GM04503 (cell line): Measurements from ENCODE around the gene UBE2Q2.
"Not testable (repeated sequence)": the region's sequence is repeated elsewhere in the genome, so short reads cannot be mapped to it uniquely, and the experiment has no call there.

Experiments
- DNase-seq: peaks from one replicate; pipeline ENCODE4 v3.0.0-alpha.2; 2012; ENCODE audit warnings: low read depth

Gene UBE2Q2

GRCh38 chr15:75823860-75824613 lies 19.2 kb upstream of the UBE2Q2 start:
- DNase-seq: no peak

- DNase-seq: no peak
Measured at GRCh38 chr15:75827691-75828090, 15.6 kb upstream of the UBE2Q2 start.

- DNase-seq: no peak
Measured at GRCh38 chr15:75828429-75828828, 14.8 kb upstream of the UBE2Q2 start.

- no peak for DNase-seq
Measured at GRCh38 chr15:75830910-75831805, 12.1 kb upstream of the UBE2Q2 start.

GRCh38 chr15:75831806-75832102 lies 11.5 kb upstream of the UBE2Q2 start:
- DNase-seq: no peak

GRCh38 chr15:75832114-75832513 lies 11.1 kb upstream of the UBE2Q2 start:
- DNase-seq: no peak

- no peak for DNase-seq
Measured at GRCh38 chr15:75834021-75834420, 9.2 kb upstream of the UBE2Q2 start.

- DNase-seq: no peak
Measured at GRCh38 chr15:75835990-75836958, 7.0 kb upstream of the UBE2Q2 start.

- DNase-seq: no peak
Measured at GRCh38 chr15:75836959-75837334, 6.3 kb upstream of the UBE2Q2 start.

GRCh38 chr15:75840659-75841058 lies 2.6 kb upstream of the UBE2Q2 start:
- DNase-seq: no peak

GRCh38 chr15:75841626-75842025 lies 1.6 kb upstream of the UBE2Q2 start:
- no peak for DNase-seq

GRCh38 chr15:75843678-75844581 lies 683 bp downstream of the UBE2Q2 start:
- DNase-seq: no peak

GRCh38 chr15:75844629-75845335 lies 1.5 kb downstream of the UBE2Q2 start:
- DNase-seq: no peak

GRCh38 chr15:75849167-75849566 lies 5.9 kb downstream of the UBE2Q2 start:
- no peak for DNase-seq

- DNase-seq: no peak
Measured at GRCh38 chr15:75850708-75851107, 7.5 kb downstream of the UBE2Q2 start.

- not testable (repeated sequence) for DNase-seq
Measured at GRCh38 chr15:75851566-75851965, 8.3 kb downstream of the UBE2Q2 start.

- DNase-seq: no peak
Measured at GRCh38 chr15:75857886-75858285, 14.6 kb downstream of the UBE2Q2 start.

- no peak for DNase-seq
Measured at GRCh38 chr15:75861750-75862402, 18.6 kb downstream of the UBE2Q2 start.

GRCh38 chr15:75862796-75863195 lies 19.5 kb downstream of the UBE2Q2 start:
- DNase-seq: no peak
